Kidney glomerular epithelial cell (primary cell): Measurements from ENCODE around the gene ARFIP1.
"Not testable (repeated sequence)": the region's sequence is repeated elsewhere in the genome, so short reads cannot be mapped to it uniquely, and the experiment has no call there.

ENCODE experiments used
- DNase-seq: peaks from one replicate; lab custom pipeline; 2025; lab: John Stamatoyannopoulos, UW

The ARFIP1 gene

GRCh38 chr4:152779513-152780266 is at the start of gene ARFIP1, which contains the start of gene TIGD4:
Gene ARFIP1 (plus strand): TSS chr4:152779954. CDS start chr4:152829634, 49,680 bp downstream.
Gene TIGD4 (minus strand): TSS chr4:152779730. CDS start chr4:152771004, 8,726 bp downstream.
- peak; percentile 93 for DNase-seq

- no peak for DNase-seq
Measured at GRCh38 chr4:152731997-152732396, 47.8 kb upstream of the ARFIP1 start.

- no peak for DNase-seq
Measured at GRCh38 chr4:152734015-152734698, 45.6 kb upstream of the ARFIP1 start.

GRCh38 chr4:152734699-152735050 is 45.1 kb upstream of the ARFIP1 start:
- DNase-seq = no peak

- DNase-seq = peak; percentile 31
Measured at GRCh38 chr4:152735396-152735859, 44.3 kb upstream of the ARFIP1 start.

GRCh38 chr4:152735906-152736305 is 43.8 kb upstream of the ARFIP1 start:
- no peak for DNase-seq

GRCh38 chr4:152738827-152739226 is 40.9 kb upstream of the ARFIP1 start:
- no peak for DNase-seq

- DNase-seq = no peak
Measured at GRCh38 chr4:152747444-152747843, 32.3 kb upstream of the ARFIP1 start.

GRCh38 chr4:152748619-152749018 is 31.1 kb upstream of the ARFIP1 start:
- no peak for DNase-seq

- no peak for DNase-seq
Measured at GRCh38 chr4:152763796-152764195, 16.0 kb upstream of the ARFIP1 start.

GRCh38 chr4:152765069-152765737 is 14.6 kb upstream of the ARFIP1 start:
- not testable (repeated sequence) for DNase-seq

- DNase-seq = no peak
Measured at GRCh38 chr4:152771741-152772533, 7.8 kb upstream of the ARFIP1 start.

- DNase-seq = no peak
Measured at GRCh38 chr4:152773339-152773738, 6.4 kb upstream of the ARFIP1 start.

- no peak for DNase-seq
Measured at GRCh38 chr4:152773953-152774352, 5.8 kb upstream of the ARFIP1 start.

GRCh38 chr4:152776352-152776751 is 3.4 kb upstream of the ARFIP1 start:
- no peak for DNase-seq

- no peak for DNase-seq
Measured at GRCh38 chr4:152777488-152777887, 2.3 kb upstream of the ARFIP1 start.

- peak; percentile 31 for DNase-seq
Measured at GRCh38 chr4:152778656-152779512, 870 bp upstream of the ARFIP1 start.

GRCh38 chr4:152780267-152780778 is 569 bp downstream of the ARFIP1 start:
- no peak for DNase-seq

- DNase-seq = no peak
Measured at GRCh38 chr4:152784490-152785350, 5.0 kb downstream of the ARFIP1 start.
